HL-60 (cell line): ENCODE measurements around the gene ADD2.

Experiments
- DNase-seq, 2 experiments: peaks; one replicate each; pipeline ENCODE4 v3.0.0-alpha.2; 2010 to 2020; ENCODE audit warnings: low read depth in 1 of 2, low spot score in 1 of 2
- H3K27ac ChIP-seq: fragments of 250-450 bp; sonication (Bioruptor Pico); replicated peaks from 2 replicates; pipeline ENCODE4 v1.5.1; 2020; ENCODE audit warnings: mild to moderate bottlenecking, moderate library complexity
- H3K27me3 ChIP-seq: fragments of 250-450 bp; sonication (Bioruptor Pico); 2 replicates; pipeline ENCODE4 v1.5.1; 2021; ENCODE audit warnings: mild to moderate bottlenecking, moderate library complexity; ENCODE audit not compliant: insufficient read depth, poor library complexity, severe bottlenecking
- H3K4me3 ChIP-seq: replicated peaks from 2 replicates; pipeline ENCODE4 v1.5.1; 2011; ENCODE audit warnings: mild to moderate bottlenecking, control low read depth, low read length; ENCODE audit not compliant: insufficient read depth
- GABPA ChIP-seq: IDR thresholded peaks from 2 replicates; pipeline ENCODE4 v1.6.1; 2012; ENCODE audit warnings: low read depth
- POLR2AphosphoS5 ChIP-seq: IDR thresholded peaks from 2 replicates; pipeline ENCODE4 v1.6.1; 2012; ENCODE audit warnings: low read depth
- SPI1 ChIP-seq: IDR thresholded peaks from 2 replicates; pipeline ENCODE4 v1.6.1; 2012; ENCODE audit warnings: low read depth, mild to moderate bottlenecking, borderline replicate concordance
- TF ChIP-seq, protein P1 (sequence below): IDR thresholded peaks from one replicate; pipeline ENCODE4 v1.5.1; 2011; ENCODE audit warnings: low read length, control low read depth, inconsistent platforms; ENCODE audit not compliant: insufficient read depth
- TF ChIP-seq, protein P2 (sequence below): IDR thresholded peaks from 2 replicates; pipeline ENCODE4 v1.6.1; 2012; ENCODE audit warnings: low read depth; ENCODE audit not compliant: insufficient replicate concordance

Gene ADD2

DNA sequence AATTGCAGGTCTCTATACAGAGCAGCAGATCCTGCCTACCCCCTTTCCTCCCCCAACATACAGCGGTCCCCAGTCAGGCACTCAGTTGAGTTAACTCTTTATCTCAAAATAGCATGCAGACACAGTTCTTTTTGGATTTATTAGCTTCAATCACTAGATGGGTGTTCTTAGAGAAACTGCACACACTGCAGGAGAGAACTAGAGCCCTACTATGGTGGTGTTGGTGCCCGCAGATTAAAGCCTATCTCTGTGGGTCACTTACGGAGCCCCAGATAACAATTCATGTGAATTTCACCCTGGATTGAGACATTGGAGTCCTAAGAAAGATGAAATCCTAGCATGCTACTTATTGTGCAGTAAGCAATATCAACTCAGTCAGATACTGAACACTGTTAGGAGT, 11.9 kb downstream of the ADD2 start:
- Histone ChIP-seq H3K4me3 (no peak overlapping the region), H3K27ac (no peak overlapping the region), H3K27me3 (peaks cover 3% of the 10 kb centered on the region)
- DNase-seq = no peak
- TF ChIP-seq, protein P1, sequence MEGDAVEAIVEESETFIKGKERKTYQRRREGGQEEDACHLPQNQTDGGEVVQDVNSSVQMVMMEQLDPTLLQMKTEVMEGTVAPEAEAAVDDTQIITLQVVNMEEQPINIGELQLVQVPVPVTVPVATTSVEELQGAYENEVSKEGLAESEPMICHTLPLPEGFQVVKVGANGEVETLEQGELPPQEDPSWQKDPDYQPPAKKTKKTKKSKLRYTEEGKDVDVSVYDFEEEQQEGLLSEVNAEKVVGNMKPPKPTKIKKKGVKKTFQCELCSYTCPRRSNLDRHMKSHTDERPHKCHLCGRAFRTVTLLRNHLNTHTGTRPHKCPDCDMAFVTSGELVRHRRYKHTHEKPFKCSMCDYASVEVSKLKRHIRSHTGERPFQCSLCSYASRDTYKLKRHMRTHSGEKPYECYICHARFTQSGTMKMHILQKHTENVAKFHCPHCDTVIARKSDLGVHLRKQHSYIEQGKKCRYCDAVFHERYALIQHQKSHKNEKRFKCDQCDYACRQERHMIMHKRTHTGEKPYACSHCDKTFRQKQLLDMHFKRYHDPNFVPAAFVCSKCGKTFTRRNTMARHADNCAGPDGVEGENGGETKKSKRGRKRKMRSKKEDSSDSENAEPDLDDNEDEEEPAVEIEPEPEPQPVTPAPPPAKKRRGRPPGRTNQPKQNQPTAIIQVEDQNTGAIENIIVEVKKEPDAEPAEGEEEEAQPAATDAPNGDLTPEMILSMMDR = no peak
- TF ChIP-seq POLR2AphosphoS5 = no peak
- no peak for TF ChIP-seq SPI1
- TF ChIP-seq, protein P2, sequence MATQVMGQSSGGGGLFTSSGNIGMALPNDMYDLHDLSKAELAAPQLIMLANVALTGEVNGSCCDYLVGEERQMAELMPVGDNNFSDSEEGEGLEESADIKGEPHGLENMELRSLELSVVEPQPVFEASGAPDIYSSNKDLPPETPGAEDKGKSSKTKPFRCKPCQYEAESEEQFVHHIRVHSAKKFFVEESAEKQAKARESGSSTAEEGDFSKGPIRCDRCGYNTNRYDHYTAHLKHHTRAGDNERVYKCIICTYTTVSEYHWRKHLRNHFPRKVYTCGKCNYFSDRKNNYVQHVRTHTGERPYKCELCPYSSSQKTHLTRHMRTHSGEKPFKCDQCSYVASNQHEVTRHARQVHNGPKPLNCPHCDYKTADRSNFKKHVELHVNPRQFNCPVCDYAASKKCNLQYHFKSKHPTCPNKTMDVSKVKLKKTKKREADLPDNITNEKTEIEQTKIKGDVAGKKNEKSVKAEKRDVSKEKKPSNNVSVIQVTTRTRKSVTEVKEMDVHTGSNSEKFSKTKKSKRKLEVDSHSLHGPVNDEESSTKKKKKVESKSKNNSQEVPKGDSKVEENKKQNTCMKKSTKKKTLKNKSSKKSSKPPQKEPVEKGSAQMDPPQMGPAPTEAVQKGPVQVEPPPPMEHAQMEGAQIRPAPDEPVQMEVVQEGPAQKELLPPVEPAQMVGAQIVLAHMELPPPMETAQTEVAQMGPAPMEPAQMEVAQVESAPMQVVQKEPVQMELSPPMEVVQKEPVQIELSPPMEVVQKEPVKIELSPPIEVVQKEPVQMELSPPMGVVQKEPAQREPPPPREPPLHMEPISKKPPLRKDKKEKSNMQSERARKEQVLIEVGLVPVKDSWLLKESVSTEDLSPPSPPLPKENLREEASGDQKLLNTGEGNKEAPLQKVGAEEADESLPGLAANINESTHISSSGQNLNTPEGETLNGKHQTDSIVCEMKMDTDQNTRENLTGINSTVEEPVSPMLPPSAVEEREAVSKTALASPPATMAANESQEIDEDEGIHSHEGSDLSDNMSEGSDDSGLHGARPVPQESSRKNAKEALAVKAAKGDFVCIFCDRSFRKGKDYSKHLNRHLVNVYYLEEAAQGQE = no peak
- TF ChIP-seq GABPA = no peak

DNA sequence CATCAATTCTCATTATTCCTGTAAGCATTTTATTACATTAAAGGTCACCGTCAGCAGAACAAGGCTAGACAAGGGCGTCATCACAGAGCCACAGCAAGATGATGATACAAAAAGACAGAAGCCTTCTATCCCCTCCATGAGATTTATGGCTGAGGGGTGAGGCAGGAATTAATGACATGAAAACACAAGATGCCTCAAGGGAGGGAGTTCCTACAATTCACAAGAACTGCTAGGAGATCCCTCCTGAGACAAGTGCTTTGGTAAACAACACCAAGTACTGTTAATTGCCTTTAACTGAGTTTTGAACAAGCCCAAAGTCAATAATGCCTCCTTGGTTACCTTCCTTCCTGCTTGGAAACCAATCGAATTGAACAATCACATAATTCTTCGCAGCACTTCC, 14.1 kb downstream of the ADD2 start:
- DNase-seq = no peak
- TF ChIP-seq GABPA (no peak), POLR2AphosphoS5 (no peak), SPI1 (no peak)
- TF ChIP-seq, protein P1 = no peak
- H3K27ac ChIP-seq = no peak overlapping the region
- no peak overlapping the region for H3K4me3 ChIP-seq
- H3K27me3 ChIP-seq = peaks cover 3% of the 10 kb centered on the region

DNA sequence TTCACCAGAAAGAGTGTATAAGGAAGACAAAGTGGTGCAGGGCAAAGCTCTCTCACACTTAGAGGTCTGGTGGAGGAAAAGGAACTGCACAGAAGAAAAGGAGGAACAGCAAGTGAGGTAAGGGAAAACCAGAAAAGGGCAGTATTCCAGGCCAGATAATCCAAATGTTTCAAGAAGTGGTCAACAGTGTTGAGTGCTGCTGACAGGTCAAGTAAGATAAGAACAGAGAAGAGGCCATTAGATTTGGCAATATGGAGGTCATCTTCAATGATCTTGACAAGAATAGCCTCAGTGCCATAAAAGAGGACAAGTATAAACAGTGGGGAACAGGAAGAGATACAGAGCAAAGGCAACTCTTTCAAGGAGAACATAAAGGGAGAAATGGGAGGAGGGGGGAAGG, 15.0 kb downstream of the ADD2 start:
- peak; percentile 27; the same call in 1 of the 2 replicates for TF ChIP-seq SPI1
- TF ChIP-seq, protein P1 = no peak

DNA sequence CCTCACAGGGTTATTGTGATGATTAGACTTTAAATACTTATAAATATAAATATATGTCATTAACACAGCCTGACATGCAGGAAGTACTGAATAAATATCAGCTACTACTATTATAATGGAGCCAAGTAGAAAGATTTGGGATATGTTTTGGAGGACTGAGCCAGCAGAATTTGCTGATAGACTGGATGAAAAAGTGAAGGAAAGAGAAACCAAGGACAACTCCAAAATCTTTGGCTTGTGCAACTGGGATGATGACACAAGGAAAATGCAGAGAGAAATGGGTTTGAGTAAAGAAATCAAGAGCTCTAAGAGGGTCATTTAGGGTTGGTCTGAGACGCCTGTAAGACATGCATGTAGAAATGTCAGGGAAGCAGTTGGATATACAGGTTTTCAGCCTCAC, 15.6 kb downstream of the ADD2 start:
- Histone ChIP-seq H3K27me3 (peaks cover 3% of the 10 kb centered on the region), H3K27ac (no peak overlapping the region), H3K4me3 (no peak overlapping the region)
- no peak for DNase-seq
- TF ChIP-seq GABPA (no peak), SPI1 (no peak)
- TF ChIP-seq, protein P1 = no peak

More for the DNA sequence above, 15.0 kb downstream of the ADD2 start:
- H3K4me3 ChIP-seq = no peak overlapping the region
- no peak for DNase-seq
- peaks cover 3% of the 10 kb centered on the region for H3K27me3 ChIP-seq
- H3K27ac ChIP-seq = no peak overlapping the region

DNA sequence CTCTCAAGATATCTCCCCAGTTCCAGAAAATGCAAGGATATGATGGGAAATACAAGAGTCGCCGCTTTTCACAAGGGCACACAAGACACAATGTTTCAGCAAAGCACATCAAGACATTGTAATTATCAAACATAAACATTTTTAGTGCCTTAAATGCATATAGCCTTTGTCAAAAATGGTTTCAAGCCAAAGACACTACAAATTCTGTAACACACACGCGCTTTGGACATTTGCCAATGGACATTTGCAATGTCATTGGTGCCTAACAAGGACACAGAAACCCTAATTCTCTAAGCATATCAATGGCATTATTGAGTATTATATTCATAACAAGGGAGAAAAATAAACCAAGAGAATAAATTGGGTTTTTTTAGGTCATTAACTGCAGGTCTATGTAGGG, 16.1 kb downstream of the ADD2 start:
- Histone ChIP-seq H3K4me3 (no peak overlapping the region), H3K27ac (no peak overlapping the region)
- TF ChIP-seq, protein P2 = no peak
- TF ChIP-seq GABPA = no peak
- TF ChIP-seq POLR2AphosphoS5 = no peak
- TF ChIP-seq SPI1 = no peak
- TF ChIP-seq, protein P1 = no peak

More for the DNA sequence above, 16.1 kb downstream of the ADD2 start:
- peaks cover 3% of the 10 kb centered on the region for H3K27me3 ChIP-seq
- DNase-seq = no peak
